NT2/D1 (cell line): ENCODE data around the gene CYP2A13.

Experiments used
- YY1 ChIP-seq: IDR thresholded peaks from 2 replicates; pipeline ENCODE4 v1.6.1; 2011; ENCODE audit not compliant: insufficient read length, insufficient read depth
- ZNF274 ChIP-seq: IDR thresholded peaks from 2 replicates; pipeline ENCODE4 v1.6.1; 2011; ENCODE audit warnings: mild to moderate bottlenecking, low read depth, low read length

GRCh38 chr19:41144403-41144802, 56.2 kb downstream of the CYP2A13 start:
- TF ChIP-seq YY1 (no peak), ZNF274 (no peak)
